ENCODE measurements around the gene HRH1.
"Not testable (repeated sequence)": the region's sequence is repeated elsewhere in the genome, so short reads cannot be mapped to it uniquely, and the experiment has no call there.

The HRH1 gene

GRCh38 chr3:11178421-11178820 lies 24.1 kb downstream of the HRH1 start:
- no peak overlapping the region for H3K27ac ChIP-seq (ENCODE audit: low read length)

GRCh38 chr3:11184328-11184969 lies 30.2 kb downstream of the HRH1 start:
- not testable (repeated sequence) for H4K20me1 ChIP-seq (ENCODE audit: insufficient read depth, low read length); H3K36me3 ChIP-seq (replicated peaks; ENCODE audit: insufficient read depth, low read length); H3K9me2 ChIP-seq (replicated peaks; ENCODE audit: insufficient read depth, low read length); H3K4me3 ChIP-seq (ENCODE audit: low read length); H3K9me3 ChIP-seq (replicated peaks; ENCODE audit: insufficient read depth, low read length); H2AFZ ChIP-seq (ENCODE audit: low read length); H3K4me1 ChIP-seq (ENCODE audit: low read length); DNase-seq; H3K27ac ChIP-seq (ENCODE audit: low read length); H3K79me2 ChIP-seq (ENCODE audit: low read length); H3K27me3 ChIP-seq (replicated peaks; ENCODE audit: insufficient read depth, low read length); H3F3A ChIP-seq (ENCODE audit: insufficient read depth, low read length); H3K4me2 ChIP-seq (ENCODE audit: low read depth, low read length); H3K9ac ChIP-seq (ENCODE audit: low read length)

More at GRCh38 chr3:11178421-11178820, 24.1 kb downstream of the HRH1 start:
- H3K4me2 ChIP-seq (ENCODE audit: low read depth, low read length) = no peak overlapping the region
- H3K9me2 ChIP-seq (replicated peaks; ENCODE audit: insufficient read depth, low read length) = no peaks in the 10 kb centered on the region
- no peaks in the 10 kb centered on the region for H3K36me3 ChIP-seq (replicated peaks; ENCODE audit: insufficient read depth, low read length)
- no peaks in the 10 kb centered on the region for H3K27me3 ChIP-seq (replicated peaks; ENCODE audit: insufficient read depth, low read length)
- TF ChIP-seq EZH2 (optimal IDR thresholded peaks at IDR 0.05; ENCODE audit: low read depth, low read length) = no peak
- TF ChIP-seq CTCF (IDR thresholded peaks at IDR 0.05; ENCODE audit: low read length) = no peak
- no peak for TF ChIP-seq EZH2phosphoT487 (IDR thresholded peaks at IDR 0.05; ENCODE audit: low read length)
- H3K4me3 ChIP-seq (ENCODE audit: low read length) = no peak overlapping the region
- no peaks in the 10 kb centered on the region for H4K20me1 ChIP-seq (ENCODE audit: insufficient read depth, low read length)
- no peaks in the 10 kb centered on the region for H3K9me3 ChIP-seq (replicated peaks; ENCODE audit: insufficient read depth, low read length)
- H3K4me1 ChIP-seq (ENCODE audit: low read length) = no peaks in the 10 kb centered on the region
- H3K79me2 ChIP-seq (ENCODE audit: low read length) = no peaks in the 10 kb centered on the region
- no peaks in the 10 kb centered on the region for H3F3A ChIP-seq (ENCODE audit: insufficient read depth, low read length)
- H2AFZ ChIP-seq (ENCODE audit: low read length) = no peak overlapping the region
- DNase-seq = no peak
- H3K9ac ChIP-seq (ENCODE audit: low read length) = no peak overlapping the region

- no peaks in the 10 kb centered on the region for H3K79me2 ChIP-seq (ENCODE audit: low read length)
- no peaks in the 10 kb centered on the region for H3F3A ChIP-seq (ENCODE audit: insufficient read depth, low read length)
- no peak for TF ChIP-seq EZH2phosphoT487 (IDR thresholded peaks at IDR 0.05; ENCODE audit: low read length)
- H3K4me1 ChIP-seq (ENCODE audit: low read length) = no peaks in the 10 kb centered on the region
- no peak for DNase-seq
- H3K4me3 ChIP-seq (ENCODE audit: low read length) = no peak overlapping the region
- H3K27me3 ChIP-seq (replicated peaks; ENCODE audit: insufficient read depth, low read length) = no peaks in the 10 kb centered on the region
- H3K9ac ChIP-seq (ENCODE audit: low read length) = no peak overlapping the region
- H3K27ac ChIP-seq (ENCODE audit: low read length) = no peak overlapping the region
- no peaks in the 10 kb centered on the region for H3K9me2 ChIP-seq (replicated peaks; ENCODE audit: insufficient read depth, low read length)
- H3K4me2 ChIP-seq (ENCODE audit: low read depth, low read length) = no peak overlapping the region
- H2AFZ ChIP-seq (ENCODE audit: low read length) = no peak overlapping the region
- no peaks in the 10 kb centered on the region for H3K36me3 ChIP-seq (replicated peaks; ENCODE audit: insufficient read depth, low read length)
- no peaks in the 10 kb centered on the region for H3K9me3 ChIP-seq (replicated peaks; ENCODE audit: insufficient read depth, low read length)
- no peaks in the 10 kb centered on the region for H4K20me1 ChIP-seq (ENCODE audit: insufficient read depth, low read length)
These were observed 30.9 kb downstream of the HRH1 start for GRCh38 chr3:11185144-11185543.

GRCh38 chr3:11185564-11186317 lies 31.4 kb downstream of the HRH1 start:
- H3K4me2 ChIP-seq (ENCODE audit: low read depth, low read length) = no peak overlapping the region
- no peak overlapping the region for H3K9ac ChIP-seq (ENCODE audit: low read length)
- H3K27ac ChIP-seq (ENCODE audit: low read length) = no peak overlapping the region
- no peak for TF ChIP-seq EZH2 (optimal IDR thresholded peaks at IDR 0.05; ENCODE audit: low read depth, low read length)
- no peak for TF ChIP-seq CTCF (IDR thresholded peaks at IDR 0.05; ENCODE audit: low read length)
- TF ChIP-seq EZH2phosphoT487 (IDR thresholded peaks at IDR 0.05; ENCODE audit: low read length) = no peak
- no peaks in the 10 kb centered on the region for H3K9me2 ChIP-seq (replicated peaks; ENCODE audit: insufficient read depth, low read length)
- H3K4me1 ChIP-seq (ENCODE audit: low read length) = no peaks in the 10 kb centered on the region
- H3K4me3 ChIP-seq (ENCODE audit: low read length) = no peak overlapping the region
- H4K20me1 ChIP-seq (ENCODE audit: insufficient read depth, low read length) = no peaks in the 10 kb centered on the region
- H3F3A ChIP-seq (ENCODE audit: insufficient read depth, low read length) = no peaks in the 10 kb centered on the region
- no peaks in the 10 kb centered on the region for H3K36me3 ChIP-seq (replicated peaks; ENCODE audit: insufficient read depth, low read length)
- H3K79me2 ChIP-seq (ENCODE audit: low read length) = no peaks in the 10 kb centered on the region
- no peaks in the 10 kb centered on the region for H3K27me3 ChIP-seq (replicated peaks; ENCODE audit: insufficient read depth, low read length)
- DNase-seq = no peak
- H2AFZ ChIP-seq (ENCODE audit: low read length) = no peak overlapping the region
- no peaks in the 10 kb centered on the region for H3K9me3 ChIP-seq (replicated peaks; ENCODE audit: insufficient read depth, low read length)

Measured in MM.1S (cell line).